ENCODE measurements around the gene SLC9A7.
"Not testable (repeated sequence)": the region's sequence is repeated elsewhere in the genome, so short reads cannot be mapped to it uniquely, and the experiment has no call there.

SLC9A7 gene

GRCh38 chrX:46735622-46736021 is 23.3 kb downstream of the SLC9A7 start:
- no peak for DNase-seq (ENCODE audit: low read depth)
- no peak for TF ChIP-seq CTCF (conservative IDR thresholded peaks at IDR 0.05; ENCODE audit: low read depth, low read length)
- no peak overlapping the region for H3K4me3 ChIP-seq (ENCODE audit: low read length)

GRCh38 chrX:46733226-46733625 is 25.7 kb downstream of the SLC9A7 start:
- H3K4me3 ChIP-seq (ENCODE audit: low read length) = no peak overlapping the region
- DNase-seq (ENCODE audit: low read depth) = no peak
- TF ChIP-seq CTCF (conservative IDR thresholded peaks at IDR 0.05; ENCODE audit: low read depth, low read length) = no peak

GRCh38 chrX:46730765-46731164 is 28.2 kb downstream of the SLC9A7 start:
- H3K4me3 ChIP-seq (ENCODE audit: low read length) = no peak overlapping the region
- no peak for DNase-seq (ENCODE audit: low read depth)
- TF ChIP-seq CTCF (conservative IDR thresholded peaks at IDR 0.05; ENCODE audit: low read depth, low read length) = no peak

GRCh38 chrX:46727441-46727840 is 31.5 kb downstream of the SLC9A7 start:
- no peak for DNase-seq (ENCODE audit: low read depth)
- H3K4me3 ChIP-seq (ENCODE audit: low read length) = no peak overlapping the region
- no peak for TF ChIP-seq CTCF (conservative IDR thresholded peaks at IDR 0.05; ENCODE audit: low read depth, low read length)

GRCh38 chrX:46723569-46723927 is 35.4 kb downstream of the SLC9A7 start:
- not testable (repeated sequence) for H3K4me3 ChIP-seq (ENCODE audit: low read length)

GRCh38 chrX:46722742-46723568 is 36.0 kb downstream of the SLC9A7 start:
- no peak for TF ChIP-seq CTCF (conservative IDR thresholded peaks at IDR 0.05; ENCODE audit: low read depth, low read length)
- no peak for DNase-seq (ENCODE audit: low read depth)
- no peak overlapping the region for H3K4me3 ChIP-seq (ENCODE audit: low read length)

More at GRCh38 chrX:46723569-46723927, 35.4 kb downstream of the SLC9A7 start:
- DNase-seq (ENCODE audit: low read depth) = not testable (repeated sequence)

GRCh38 chrX:46716796-46717195 is 42.1 kb downstream of the SLC9A7 start:
- H3K4me3 ChIP-seq (ENCODE audit: low read length) = no peak overlapping the region
- DNase-seq (ENCODE audit: low read depth) = no peak
- no peak for TF ChIP-seq CTCF (conservative IDR thresholded peaks at IDR 0.05; ENCODE audit: low read depth, low read length)
